Left cardiac atrium (tissue), 4 donors: ENCODE measurements around the gene QPRT. TPM values are rescaled to one million over a fixed set of nuclear protein-coding genes. Genes with fewer than 3 reads are reported as not detected.
"Not testable (repeated sequence)": the region's sequence is repeated elsewhere in the genome, so short reads cannot be mapped to it uniquely, and the experiment has no call there.

ENCODE experiments used
- ATAC-seq, 2 donors: fragments of 200-7000 bp; cut with Tn5 transposase; one replicate each; pipeline ENCODE4 v1.9.1; 2020; ENCODE audit warnings: mild to moderate bottlenecking in 2 of 2, moderate library complexity in 2 of 2
- DNase-seq: peaks from one replicate; pipeline ENCODE4 v3.0.0-alpha.2; 2020
- intact Hi-C, 2 donors: fragments of 100-400 bp; cut with DNase I; formaldehyde crosslinking; loops; one replicate each; pipeline versions ENCODE4 v1.14.1 to v1.15.1; 2022 to 2023
- total RNA-seq, 2 donors: library from RNA; stranded (reverse); fragmentation: NEBNext Ultra II Directional; extraction: Animal tissue kit (Norgen Biotek cat#: 25700); gene quantifications; one replicate each; pipeline ENCODE4 v1.2.1, GENCODE V29; 2021
- donor health status: DM: no; HTN: yes; CAD: no.
- donor health status: DM: no; HTN: yes; CAD: no; lungs with severe emphysema.
- donor health status: DM: yes; HTN: yes; CAD: no.
- donor health status: Dilated cardiomyopathy.

The QPRT gene
- total RNA-seq, 2 donors from 2014 or later: 20.4 to 22.0 TPM

DNA sequence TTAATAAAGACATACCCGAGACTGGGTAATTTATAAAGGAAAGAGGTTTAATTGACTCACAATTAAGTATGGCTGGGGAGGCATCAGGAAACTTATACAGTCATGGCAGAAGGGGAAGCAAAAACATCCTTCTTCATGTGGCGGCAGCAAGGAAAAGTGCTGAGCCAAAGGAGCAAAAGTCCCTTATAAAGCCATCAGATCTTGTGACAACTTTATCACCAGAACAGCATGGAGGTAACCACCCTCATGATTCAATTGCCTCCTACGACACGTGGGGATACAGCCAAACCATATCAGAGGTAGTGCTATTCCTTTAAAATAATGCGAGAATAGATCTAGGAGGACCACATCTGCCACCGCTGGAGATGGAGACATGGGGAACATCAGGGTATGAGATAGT, 57.8 kb downstream of the QPRT start:
- ATAC-seq (no peak), DNase-seq (no peak)
- intact Hi-C loops: no loop called here

DNA sequence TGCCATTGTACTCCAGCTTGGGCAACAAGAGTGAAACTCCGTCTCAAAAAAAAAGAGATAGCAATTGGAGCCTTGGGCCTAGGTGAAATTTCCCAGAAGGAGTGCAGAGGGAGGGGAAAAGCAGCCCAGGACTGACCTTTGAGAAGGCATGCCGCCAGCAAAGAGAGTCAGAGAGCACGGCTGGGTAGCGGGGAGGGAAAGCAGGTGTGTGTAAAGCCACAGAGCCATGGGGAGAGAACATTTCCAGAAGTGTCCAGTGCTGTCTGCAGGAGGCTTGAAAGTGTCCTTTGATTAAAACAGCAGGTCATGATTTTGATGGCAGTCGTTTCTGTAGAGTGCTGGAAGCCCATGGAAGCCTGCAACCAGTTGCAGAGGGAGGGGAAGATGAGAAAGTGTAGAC, 58.7 kb downstream of the QPRT start:
- ATAC-seq (no peak), DNase-seq (no peak)
- intact Hi-C loops: no loop called here

DNA sequence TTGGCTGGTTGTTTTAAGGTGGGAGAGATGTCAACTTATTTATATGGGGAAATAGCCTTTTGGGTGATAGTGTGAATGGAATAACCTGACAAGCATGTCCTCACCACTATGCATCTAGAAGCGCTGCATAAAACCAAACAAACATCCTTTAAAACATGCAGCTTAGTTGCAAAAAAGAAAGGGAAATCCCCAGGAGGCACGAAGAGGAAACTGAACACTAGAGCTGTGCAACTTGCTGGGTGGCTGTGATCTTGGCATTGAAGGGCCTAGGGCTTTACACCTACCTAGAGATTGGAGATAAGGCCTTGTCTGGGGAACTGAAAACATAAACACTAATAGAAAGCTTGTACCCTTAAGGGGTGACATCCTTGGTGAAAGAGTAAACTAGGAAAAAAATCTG, 59.5 kb downstream of the QPRT start:
- intact Hi-C loops: no loop called here
- DNase-seq (no peak), ATAC-seq (peak in 1 of 2 donors; percentile 30)

DNA sequence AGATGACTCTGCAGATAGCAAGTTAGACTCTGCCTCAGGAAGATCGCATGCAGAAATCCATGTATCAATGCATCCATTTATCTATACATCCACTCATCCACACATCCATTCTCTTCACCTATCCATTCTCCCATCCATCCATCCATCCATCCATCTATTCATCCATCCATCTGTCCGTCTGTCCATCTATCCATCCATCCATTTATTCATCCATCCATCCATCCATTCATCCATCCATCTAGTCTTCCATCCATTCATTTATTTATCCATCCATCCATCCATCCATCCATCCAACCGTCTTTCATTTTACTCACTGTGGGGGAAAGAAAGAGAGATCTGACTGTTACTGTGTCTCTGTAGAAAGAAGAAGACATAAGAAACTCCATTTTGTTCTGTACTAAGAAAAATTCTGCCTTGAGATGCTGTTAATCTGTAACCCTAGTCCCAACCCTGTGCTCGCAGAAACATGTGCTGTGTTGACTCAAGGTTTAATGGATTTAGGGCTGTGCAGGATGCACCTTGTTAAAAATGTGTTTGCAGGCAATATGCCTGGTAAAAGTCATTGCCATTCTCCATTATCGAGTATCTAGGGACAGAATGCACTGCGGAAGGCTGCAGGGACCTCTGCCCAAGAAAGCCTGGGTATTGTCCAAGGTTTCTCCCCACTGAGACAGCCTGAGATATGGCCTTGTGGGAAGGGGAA, 61.1 kb downstream of the QPRT start:
- intact Hi-C loops, DNase-seq, ATAC-seq: not testable (repeated sequence)

- DNase-seq, intact Hi-C loops, ATAC-seq: not testable (repeated sequence)
Measured at GRCh38 chr16:29740630-29741015, 61.6 kb downstream of the QPRT start.

DNA sequence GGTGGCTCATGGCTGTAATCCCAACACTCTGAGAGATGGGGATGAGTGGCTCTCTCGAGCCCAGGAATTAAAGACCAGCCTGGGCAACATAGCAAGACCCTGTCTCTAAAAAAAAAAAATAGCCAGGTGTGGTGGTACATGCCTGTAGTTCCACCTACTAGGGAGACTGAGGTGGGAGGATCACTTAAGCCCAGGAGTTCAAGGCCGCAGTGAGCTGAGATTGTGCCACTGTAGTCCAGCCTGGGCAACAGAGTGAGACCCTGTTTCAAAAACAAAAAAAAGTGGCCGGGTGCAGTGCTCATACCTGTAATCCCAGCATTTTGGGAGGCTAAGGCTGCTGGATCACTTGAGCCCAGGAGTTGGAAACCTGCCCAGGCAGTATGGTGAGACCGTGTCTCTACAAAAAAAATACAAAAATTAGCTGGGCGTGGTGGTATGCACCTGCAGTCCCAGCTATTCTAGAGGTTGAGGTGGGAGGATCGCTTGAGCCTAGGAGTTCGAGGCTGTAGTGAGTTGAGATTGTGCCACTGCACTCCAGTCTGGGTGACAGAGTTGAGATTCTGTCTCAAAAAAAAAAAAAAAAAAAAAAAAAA, 63.8 kb downstream of the QPRT start:
- intact Hi-C loops: no loop called here
- no peak for ATAC-seq
- DNase-seq: no peak

- ATAC-seq (no peak), DNase-seq (no peak)
- intact Hi-C loops: no loop called here
Measured at GRCh38 chr16:29743475-29743826, 64.5 kb downstream of the QPRT start.

GRCh38 chr16:29743827-29744531, 65.0 kb downstream of the QPRT start:
- DNase-seq (no peak), ATAC-seq (no peak)
- intact Hi-C loops: no loop called here

- no peak for ATAC-seq
- intact Hi-C loops: no loop called here
- DNase-seq: no peak
Measured at GRCh38 chr16:29744541-29745101, 65.6 kb downstream of the QPRT start.

GRCh38 chr16:29745121-29745852, 66.3 kb downstream of the QPRT start:
- no peak for DNase-seq
- intact Hi-C loops: no loop called here

GRCh38 chr16:29745853-29746345, 66.9 kb downstream of the QPRT start, which contains the start of gene C16orf54:
C16orf54 (minus strand) TSS chr16:29745990; CDS start chr16:29744951, 1,039 bp downstream.
- peak; percentile 91 to 92 for ATAC-seq
- DNase-seq: peak; percentile 58
- intact Hi-C loops: no loop called here

More at GRCh38 chr16:29745121-29745852, 66.3 kb downstream of the QPRT start:
- peak; percentile 46 to 60 for ATAC-seq

DNA sequence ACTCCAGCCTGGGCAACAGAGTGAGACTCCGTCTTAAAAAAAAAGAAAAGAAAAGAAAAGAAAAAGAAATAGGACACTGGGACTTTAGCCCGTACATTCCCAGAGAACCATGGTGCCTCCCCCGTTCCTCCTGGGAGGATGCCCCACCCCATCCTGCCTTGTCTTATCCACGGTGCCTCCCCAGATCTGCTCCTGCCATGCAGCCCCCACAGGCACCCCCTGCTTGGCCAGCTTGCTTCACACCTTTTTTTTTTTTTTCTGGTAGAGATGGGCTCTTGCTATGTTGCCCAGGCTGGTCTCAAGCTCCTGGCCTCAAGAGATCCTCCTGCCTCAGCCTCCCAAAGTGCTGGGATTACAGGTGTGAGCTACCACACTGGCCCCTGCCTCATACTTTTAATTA, 67.5 kb downstream of the QPRT start:
- intact Hi-C loops, ATAC-seq, DNase-seq: not testable (repeated sequence)

Other genes with a start within 250 kb of the QPRT start
- gene BOLA2, start 224.8 kb upstream of the QPRT start, total RNA-seq: 1 to 10 TPM; 1.4 to 4.2 TPM
- 10 to 100 TPM; 13.0 to 18.0 TPM for gene SLX1B, start 224.6 kb upstream of the QPRT start, total RNA-seq
- gene SULT1A4, start 219.3 kb upstream of the QPRT start, total RNA-seq: 1 to 10 TPM; 3.4 to 4.0 TPM
- 10 to 100 TPM; 22.1 to 23.4 TPM for gene NPIPB12, start 172.8 kb upstream of the QPRT start, total RNA-seq
- gene SPN, start 15.9 kb upstream of the QPRT start, total RNA-seq: 1 to 10 TPM; 1.4 to 3.7 TPM
- gene C16orf54, start 66.8 kb downstream of the QPRT start, total RNA-seq: 1 to 10 TPM; 1.3 to 1.7 TPM
- gene ZG16, start 99.1 kb downstream of the QPRT start, total RNA-seq: not detected
- gene KIF22, start 111.6 kb downstream of the QPRT start, total RNA-seq: 10 to 100 TPM; 22.1 to 30.1 TPM
- gene MAZ, start 127.3 kb downstream of the QPRT start, total RNA-seq: 10 to 100 TPM; 84.8 to 96.7 TPM
- 1 to 10 TPM; 2.2 to 3.0 TPM for gene PRRT2, start 133.0 kb downstream of the QPRT start, total RNA-seq
- 10 to 100 TPM; 15.1 to 16.6 TPM for gene PAGR1, start 137.0 kb downstream of the QPRT start, total RNA-seq
- 10 to 100 TPM; 72.7 to 82.4 TPM for gene MVP, start 141.3 kb downstream of the QPRT start, total RNA-seq
- gene CDIPT, start 184.0 kb downstream of the QPRT start, total RNA-seq: 10 to 100 TPM; 88.8 to 90.8 TPM
- gene SEZ6L2, start 220.4 kb downstream of the QPRT start, total RNA-seq: 1 to 10 TPM in 1 of 2 donors, under 1 TPM in 1; 0.82 to 1.8 TPM
- gene ASPHD1, start 221.3 kb downstream of the QPRT start, total RNA-seq: 1 to 10 TPM in 1 of 2 donors, under 1 TPM in 1; 0.59 to 1.0 TPM
- 10 to 100 TPM in 1 of 2 donors, 1 to 10 TPM in 1; 7.6 to 10.1 TPM for gene KCTD13, start 247.0 kb downstream of the QPRT start, total RNA-seq